Stimulated activated CD4-positive, alpha-beta T cell treated with anti-CD3 and anti-CD28 coated beads, Interleukin-12 subunit alpha, Interleukin-12 subunit beta, amount 100 ng/mL, for 48 hours (primary cell): ENCODE measurements around the gene AGT.
"Not testable (repeated sequence)": the region's sequence is repeated elsewhere in the genome, so short reads cannot be mapped to it uniquely, and the experiment has no call there.

Source experiments
- DNase-seq, 3 donors: peaks; one replicate each; pipeline ENCODE4 v3.0.0-alpha.2; 2020; ENCODE audit warnings: low read depth in 2 of 3, low spot score in 1 of 3

AGT gene

DNA sequence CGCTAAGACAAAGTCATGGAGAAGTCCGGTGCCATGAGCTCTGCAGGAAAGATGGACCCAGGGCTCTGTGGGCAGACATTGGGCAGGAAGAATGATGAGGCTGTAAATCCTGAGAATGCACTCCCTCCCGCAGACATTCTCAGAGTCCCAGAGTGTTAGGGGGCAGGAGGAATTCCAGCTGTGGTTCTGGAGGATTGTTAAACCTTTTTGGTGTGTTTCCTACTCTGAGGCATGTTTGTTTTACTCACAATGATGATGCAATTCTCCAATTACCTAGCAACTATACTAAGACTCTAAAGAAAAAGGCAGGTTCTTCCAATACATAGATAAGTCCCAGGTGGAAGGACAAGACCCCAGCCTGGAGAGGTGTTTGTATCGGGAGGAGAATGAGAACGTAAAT lies 30.5 kb upstream of the AGT start:
- DNase-seq: no peak

DNA sequence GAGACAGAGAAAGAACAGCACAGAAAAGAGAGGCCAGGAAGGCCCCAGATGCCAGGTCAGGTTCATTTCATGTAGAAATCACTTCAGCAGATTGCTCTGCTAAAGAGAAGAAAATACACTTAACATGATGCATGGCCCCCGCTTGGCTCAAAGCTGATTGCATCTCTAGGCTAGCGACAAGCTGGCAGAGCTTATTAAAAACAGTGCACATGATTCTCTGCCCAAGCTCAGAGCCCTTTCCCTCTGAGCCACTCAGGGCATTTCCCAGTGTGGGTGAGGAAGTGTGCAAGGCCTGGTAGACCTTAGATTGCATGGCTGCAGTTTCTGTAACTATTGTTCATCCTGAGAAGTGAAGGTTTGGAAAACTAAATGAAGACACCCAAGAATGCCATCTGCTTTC lies 30.0 kb upstream of the AGT start:
- no peak for DNase-seq

DNA sequence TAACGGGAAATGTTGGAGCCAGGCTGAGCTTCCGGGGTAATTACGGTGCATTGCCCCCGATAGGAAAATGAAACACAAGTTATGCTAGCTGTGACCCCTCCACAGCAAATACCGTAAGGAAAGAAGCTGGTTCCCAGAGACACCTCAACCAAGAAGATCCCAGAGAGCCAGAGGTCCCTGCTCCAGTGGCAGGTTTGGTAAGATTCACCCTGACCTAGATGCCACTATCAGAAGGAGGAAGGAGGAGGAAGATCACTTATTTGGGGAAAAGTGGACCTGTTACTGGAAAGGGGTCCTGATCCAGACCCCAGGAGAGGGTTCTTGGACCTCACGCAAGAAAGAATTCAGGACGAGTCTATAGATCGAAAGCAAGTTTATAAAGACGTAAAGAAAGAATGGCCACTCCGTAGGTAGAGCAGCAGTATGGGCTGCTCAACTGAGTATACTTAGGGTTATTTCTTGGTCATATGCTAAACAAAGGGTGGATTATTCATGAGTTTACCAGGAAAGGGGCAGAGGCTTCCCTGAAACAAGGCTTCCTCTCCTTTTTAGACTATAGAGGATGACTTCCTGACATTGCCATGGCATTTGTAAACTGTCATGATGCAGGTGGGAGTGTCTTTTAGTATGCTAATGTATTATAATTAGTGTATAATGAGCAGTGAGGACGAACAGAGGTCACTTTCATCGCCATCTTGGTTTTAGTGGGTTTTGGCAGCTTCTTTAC lies 25.8 kb upstream of the AGT start:
- no peak for DNase-seq

DNA sequence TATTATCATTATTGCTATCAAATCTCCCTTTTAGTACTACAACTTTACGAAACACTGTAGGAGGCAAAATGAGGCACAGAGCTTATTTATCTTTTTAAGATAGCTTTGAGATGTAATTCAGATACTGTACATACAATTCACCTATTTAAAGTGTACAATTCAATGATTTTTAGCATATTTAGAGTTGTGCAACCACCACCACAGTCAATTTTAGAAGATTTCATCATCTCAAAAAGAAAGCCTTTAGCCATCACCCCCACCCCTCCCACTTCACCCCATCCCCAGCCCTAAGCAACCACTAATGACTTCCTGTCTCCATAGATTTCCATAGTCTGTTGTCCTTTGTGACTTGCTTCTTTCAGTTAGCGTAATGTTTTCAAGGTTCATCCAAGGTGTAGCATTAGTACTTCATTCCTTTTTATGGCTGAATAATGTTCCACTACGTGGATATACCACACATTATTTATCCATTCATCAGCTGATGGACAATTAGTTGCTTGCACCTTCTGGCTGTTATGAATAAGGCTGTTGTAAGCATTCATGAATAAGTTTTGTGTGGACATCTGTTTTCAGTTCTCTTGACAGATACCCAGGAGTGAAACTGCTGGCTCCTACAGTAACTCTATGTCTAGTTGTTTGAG lies 23.8 kb upstream of the AGT start:
- DNase-seq: no peak

DNA sequence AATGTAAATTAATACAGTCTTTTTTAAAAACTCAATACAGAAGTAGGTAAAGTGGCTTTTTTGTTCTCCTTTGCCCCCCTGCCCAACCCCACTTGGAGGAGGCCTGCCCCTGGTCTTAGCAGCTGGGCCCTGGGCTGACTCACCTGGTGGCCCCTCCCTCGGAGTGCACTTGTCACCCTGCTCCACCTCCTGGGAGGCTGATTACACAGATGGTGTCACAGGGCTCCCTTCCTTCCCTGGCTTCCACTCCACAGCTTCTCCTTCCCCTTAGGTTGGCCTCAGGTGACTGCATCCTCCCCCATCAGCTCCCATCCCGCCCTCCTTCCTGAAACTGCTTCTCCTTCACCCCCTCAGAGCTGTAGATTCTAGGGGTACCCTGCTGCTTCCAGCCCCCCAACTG lies 21.5 kb upstream of the AGT start:
- no peak for DNase-seq

DNA sequence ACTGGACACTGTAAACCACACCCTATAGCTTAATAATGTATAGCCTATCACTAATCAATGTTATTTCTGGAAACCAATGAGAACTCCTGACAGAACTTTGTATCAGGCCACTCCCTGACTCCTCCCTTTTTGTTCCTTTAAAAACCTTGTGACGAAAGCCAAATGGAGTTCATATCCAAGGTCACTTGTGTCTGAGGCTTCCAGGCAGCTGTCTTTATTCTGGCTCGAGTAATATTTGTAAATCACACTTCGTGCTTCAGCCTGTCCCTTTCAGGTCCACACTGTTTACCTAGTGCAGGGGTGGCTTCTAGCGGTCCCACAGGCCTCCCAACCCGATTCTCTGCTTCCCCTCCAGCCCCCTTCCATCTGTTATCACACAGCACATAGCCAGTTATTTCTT lies 17.1 kb upstream of the AGT start:
- DNase-seq: no peak

DNA sequence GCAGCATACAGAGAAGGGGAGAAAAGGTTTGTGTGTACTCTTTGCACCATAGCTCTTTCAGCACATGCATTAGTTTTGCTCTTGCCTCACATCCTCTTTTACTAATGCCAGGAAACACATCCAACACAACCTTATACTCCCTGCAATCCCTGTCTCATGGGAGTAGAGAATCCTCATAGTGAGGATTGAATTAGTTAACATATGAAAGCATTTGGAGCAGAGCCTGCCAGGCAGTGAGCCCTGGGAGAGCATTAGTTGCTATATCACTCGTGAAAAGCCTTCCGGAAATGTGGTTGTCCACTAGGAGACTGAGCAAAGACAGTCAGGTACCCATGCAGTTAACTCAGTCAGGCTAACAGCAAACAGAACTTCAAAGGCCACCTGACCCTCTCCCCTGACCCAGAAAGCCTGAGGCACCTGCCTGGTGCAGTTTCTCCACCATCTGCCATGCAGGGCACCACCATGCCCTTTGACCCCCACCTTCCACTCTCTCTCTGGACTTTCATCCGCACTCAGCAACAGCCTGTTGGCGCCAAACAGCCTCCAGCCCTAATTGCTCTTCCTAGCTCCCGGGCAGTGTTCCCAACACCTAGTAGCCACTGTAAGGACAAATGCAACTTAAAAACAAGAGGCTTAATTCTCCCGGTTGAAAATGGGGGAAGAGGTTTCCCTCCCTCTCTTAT lies 14.9 kb upstream of the AGT start:
- DNase-seq: no peak

DNA sequence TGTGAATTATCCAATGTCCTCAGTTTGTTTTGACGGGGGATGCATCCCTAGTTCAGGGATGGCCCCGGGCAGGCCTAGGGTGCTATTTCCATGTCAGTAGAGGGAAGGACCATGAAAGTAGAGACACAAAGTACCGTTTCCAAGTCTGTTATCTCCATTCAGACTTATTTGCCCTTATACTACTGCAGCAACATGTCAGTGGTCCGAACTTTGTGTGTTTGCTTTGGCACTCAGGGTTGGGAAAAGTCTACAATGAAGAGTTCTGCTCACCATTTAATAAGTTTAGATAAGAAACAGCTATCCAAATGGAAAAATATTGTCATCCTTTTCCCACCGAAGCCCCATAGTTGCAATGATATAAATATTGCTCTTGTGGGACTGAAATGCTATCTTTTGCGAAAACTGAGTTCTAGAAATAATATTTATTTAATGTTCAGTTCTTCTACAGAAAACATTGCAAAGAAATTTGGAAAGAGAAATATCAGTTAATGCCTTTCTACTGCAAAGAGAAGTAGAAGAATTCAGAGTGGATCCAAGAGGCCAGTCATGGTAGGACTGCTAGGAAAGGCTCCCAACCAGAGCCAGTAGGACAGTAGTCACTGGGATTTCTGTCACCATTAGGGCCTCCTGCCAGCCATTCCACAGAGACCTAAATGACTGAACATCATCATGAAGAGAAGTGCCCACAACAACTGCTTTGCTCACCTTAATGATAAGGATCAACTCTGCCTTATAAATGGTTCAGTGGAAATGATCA lies 11.5 kb upstream of the AGT start:
- no peak for DNase-seq

DNA sequence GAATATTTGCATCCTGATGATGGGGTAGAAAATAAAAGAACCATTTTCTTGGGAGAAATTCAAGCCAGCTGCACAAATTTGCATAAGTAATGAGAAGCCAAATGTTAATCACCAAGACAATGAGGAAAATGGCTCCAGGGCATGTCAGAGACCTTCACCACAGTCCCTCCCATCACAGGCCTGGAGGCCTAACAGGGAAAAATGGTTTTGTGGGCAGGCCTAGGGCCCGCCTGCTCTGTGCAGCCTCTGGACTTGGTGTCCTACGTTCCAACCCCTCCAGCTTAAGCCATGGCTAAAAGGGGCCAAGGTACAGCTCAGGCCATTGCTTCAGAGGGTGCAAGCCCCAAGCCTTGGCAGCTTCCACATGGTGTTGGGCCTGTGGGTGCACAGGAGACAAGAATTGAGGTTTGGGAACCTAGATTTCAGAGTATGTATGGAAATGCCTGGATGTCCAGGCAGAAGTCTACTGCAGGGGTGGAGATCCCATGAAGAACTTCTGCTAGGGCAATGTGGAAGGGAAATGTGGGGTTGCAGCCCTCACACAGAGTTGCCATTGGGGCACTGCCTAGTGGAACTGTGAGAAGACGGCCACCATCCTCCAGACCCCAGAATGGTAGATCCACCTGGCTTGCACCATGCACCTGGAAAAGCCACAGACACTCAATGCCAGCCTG lies 8.1 kb upstream of the AGT start:
- DNase-seq: not testable (repeated sequence)

DNA sequence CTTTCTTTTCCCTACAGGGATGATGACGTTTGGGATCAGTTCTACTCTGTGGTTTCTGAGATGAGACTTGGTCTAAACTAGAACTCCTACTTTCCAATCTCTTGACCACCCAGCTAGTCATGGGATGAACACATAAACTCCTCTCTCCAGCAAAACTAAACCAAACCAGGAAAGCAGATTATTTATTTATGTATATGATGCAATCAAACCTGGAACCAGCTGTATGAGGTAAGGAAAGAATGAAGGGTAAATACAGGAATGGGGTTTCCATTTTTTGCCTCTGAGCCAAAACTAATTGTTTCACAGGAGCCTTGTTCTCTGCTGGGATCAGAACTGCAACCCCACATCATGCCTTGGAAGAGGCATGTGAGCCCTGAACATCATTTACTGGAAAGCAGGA lies 3.3 kb upstream of the AGT start:
- no peak for DNase-seq

DNA sequence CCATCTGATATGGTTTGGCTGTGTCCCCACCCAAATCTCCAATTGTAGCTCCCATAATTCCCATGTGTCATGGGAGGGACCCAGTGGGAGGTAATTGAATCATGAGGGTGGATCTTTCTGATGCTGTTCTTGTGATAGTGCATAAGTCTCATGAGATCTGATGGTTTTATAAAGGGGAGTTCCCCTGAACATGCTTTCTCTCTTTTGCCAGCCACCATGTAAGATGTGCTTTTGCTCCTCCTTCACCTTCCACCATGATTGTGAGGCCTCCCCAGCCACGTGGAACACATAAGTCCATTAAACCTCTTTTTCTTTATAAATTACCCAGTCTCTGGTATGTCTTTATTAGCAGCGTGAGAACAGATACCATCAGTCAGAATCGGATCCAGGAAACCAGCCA lies 2.5 kb upstream of the AGT start:
- not testable (repeated sequence) for DNase-seq

DNA sequence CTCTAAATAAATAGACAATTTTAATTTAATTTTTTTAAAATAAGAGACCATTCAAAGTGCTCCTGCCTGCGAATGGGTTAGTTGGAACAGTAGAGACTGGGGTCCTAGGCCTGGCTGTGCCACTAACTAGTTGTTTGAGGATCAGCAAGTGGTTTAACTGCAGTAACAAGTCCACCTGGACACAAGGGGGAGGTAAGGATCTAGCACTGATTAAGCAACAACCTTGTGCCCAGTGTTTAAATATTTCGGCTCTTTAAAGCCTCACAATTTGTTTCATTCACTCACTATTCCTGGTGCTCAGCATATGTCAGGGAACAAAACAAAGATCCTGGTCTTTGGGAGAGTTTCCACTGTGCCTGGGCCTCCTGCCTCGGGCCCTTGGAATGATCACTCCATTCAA lies 1.6 kb upstream of the AGT start:
- no peak for DNase-seq

DNA sequence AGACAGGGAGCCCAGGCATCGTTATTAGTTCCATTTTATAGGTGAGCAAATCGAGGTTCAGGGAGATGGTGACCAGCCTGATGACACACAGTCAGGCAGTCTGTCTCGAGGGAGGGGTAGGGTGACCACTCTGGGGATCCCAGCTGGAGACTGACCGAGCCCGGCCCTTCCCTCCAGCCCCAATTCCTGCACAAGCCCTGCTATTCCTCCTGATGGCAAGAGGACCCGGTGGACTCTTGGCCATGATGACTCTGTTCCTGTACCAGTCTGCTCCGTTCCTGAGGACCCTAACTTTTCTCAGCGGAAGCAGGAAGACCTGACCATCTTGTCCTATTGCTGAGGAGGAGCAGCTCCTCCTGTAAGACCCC lies 391 bp downstream of the AGT start:
- no peak for DNase-seq

DNA sequence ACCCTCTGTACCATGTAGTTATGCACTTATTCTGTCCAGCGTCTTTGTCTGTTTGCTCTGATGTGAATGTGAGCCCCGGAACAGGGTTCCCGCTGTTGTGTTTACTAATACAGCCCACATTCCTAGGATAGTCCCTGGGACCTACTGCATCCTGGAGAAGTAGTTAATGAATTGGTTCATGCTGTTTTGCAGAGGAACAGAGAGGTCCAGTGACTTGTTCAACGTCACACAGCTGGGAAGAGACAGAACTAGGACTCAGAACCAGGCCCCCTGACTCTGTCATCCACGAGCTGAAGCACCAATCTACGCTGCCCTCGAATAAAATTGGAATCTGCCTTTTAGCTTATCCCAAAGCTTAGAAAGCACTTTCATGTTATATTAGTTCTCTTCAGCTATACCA lies 784 bp downstream of the AGT start:
- DNase-seq: no peak

DNA sequence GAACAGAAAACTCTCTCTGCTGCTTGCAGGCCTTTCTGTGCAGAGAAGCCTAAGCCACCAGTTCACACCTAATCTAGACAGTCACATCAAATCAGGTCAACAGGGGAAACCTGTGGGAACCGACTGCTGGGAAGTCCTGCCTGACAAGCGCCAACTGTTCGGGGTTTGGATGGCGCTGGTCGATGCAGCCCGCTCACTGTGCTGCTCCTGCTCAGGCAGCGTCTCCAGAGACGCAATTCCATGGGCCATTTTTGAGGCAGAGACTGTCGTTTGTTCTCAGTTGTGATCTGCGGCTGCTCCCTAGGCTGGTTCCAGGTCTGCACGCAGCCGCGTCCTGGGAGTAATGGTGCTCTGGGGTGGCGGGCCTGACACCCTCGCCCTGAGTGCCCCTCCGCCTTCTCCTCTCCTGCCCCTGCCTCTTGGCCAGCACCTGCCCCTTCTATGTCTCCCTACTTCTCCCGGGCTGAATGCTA lies 1.4 kb downstream of the AGT start:
- DNase-seq: no peak

DNA sequence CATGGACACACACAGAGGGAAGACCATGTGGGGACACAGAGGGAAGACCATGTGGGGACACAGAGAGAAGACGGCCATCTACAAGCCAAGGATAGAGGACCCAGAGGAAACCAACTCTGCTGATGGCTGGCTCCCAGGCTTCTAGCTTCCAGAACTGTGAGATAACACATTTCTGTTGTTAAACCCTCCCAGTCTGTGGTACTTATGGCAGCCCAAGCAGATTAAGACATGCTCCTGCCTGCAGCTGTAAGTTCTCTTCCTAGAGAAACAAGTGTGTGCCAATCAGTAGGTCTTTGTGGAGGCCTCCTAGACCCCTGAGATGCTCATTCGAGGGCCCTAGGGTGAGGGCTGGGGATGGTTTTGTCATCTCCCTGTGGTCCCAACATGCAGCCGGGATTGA lies 2.7 kb downstream of the AGT start:
- DNase-seq: no peak

DNA sequence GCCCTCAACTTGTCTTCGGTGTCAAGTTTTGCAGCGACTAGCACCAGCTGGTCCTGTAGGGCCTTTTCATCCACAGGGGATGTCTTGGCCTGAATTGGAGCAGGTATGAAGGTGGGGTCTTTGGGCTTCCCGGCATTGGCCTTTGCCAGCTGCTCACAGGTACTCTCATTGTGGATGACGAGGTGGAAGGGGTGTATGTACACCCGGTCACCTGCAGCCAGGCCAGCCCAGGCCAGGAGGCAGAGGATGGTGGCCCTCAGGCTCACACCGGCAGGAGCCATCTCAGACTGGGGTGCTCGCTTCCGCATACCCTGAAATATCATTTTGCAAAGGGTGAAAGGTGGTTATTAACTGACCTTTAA lies 3.4 kb downstream of the AGT start:
- DNase-seq: no peak

DNA sequence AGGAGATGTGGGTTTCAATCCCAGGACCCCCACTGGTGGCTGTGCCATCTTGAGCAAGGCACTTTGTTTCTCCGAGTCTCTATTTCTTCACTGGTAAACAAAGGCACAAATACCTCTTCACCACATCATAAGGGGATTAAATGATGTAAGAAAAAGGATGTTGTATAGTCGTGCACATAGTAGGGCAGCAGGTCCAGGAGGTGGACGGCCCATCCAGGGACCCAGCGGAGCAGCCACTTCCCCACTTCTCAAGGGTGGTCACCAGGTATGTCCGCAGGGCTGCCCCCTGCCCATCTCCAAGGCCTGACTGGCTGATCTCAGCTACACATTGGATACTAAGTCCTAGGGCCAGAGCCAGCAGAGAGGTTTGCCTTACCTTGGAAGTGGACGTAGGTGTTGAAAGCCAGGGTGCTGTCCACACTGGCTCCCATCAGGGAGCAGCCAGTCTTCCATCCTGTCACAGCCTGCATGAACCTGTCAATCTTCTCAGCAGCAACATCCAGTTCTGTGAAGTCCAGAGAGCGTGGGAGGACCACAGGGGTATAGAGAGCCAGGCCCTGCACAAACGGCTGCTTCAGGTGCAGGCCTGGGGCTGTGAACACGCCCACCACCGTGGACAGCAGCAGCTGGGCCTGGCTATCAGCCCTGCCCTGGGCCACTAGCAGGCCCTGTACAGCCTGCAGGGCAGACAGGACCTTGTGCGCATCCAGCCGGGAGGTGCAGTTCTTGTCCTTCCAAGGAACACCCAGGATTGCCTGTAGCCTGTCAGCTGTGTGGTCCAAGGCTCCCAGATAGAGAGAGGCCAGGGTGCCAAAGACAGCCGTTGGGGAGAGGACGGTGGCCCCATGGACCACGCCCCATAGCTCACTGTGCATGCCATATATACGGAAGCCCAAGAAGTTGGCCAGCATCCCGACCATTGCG lies 4.0 kb downstream of the AGT start:
- no peak for DNase-seq

DNA sequence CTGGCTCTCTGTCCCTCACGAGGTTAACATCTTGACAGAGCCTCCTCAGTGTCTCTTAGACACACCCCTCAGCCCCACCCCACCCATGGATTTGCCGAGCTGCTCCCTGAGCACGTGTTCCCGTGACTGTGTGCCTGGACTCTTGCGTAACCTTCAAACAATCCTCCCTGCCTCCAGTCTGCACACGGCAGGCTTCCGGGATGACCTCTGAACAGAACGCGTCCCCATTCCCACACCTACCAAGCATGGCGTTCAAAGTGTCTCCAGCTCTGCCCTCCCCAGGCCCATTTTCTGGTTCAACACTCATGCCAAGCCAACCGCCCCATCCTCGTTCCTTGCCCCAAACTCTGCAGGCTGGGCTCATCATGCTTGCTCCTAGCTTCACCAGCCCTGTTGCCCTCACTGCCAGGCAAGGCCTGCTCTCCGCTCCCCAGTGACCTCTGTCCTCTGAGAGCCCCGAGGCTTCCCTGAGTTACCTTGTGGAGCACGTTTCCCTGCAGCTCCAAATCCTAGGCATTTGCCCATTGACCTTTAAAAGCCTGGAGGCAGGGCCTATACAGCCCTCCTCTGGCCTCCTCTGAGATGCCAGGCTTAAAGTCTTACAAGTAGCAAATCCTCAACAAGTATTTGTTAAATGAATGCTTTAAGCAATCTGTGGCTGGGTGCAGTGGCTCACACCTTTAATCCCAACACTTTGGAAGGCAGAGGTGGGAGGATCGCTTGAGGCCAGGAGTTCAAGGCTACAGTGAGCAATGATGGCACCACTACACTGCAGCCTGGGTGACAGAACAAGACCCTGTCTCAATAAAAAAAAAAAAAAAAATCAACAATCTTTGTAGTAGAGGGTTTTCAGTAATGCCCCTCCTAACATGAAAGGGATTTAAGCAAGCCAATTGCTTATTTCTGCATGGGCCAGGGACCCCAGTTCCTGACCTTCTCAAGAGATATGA lies 5.0 kb downstream of the AGT start:
- no peak for DNase-seq
